Astrocyte (in vitro differentiated cells and primary cell): ENCODE results near the gene TMEM203. TPM values are rescaled to one million over a fixed set of nuclear protein-coding genes. Genes with fewer than 3 reads are reported as not detected.

Source experiments
- DNase-seq: peaks from one replicate; pipeline ENCODE4 v3.0.0-alpha.2; 2010; ENCODE audit warnings: low read depth
- FAIRE-seq: peaks from 2 replicates; lab custom pipeline; 2011; peaks lifted over from hg19 to GRCh38; lab: Jason Lieb, UNC
- H2AFZ ChIP-seq: 2 replicates; pipeline ENCODE4 v1.6.0; 2012; ENCODE audit warnings: low read depth, low read length, inconsistent platforms
- H3K27ac ChIP-seq: 2 replicates; pipeline ENCODE4 v1.5.1; 2011; ENCODE audit warnings: low read depth, low read length, inconsistent platforms
- H3K27me3 ChIP-seq: 2 replicates; pipeline ENCODE4 v1.6.0; 2011; ENCODE audit warnings: low read length, inconsistent platforms; ENCODE audit not compliant: insufficient read depth
- H3K36me3 ChIP-seq: 2 replicates; pipeline ENCODE4 v1.5.1; 2011; ENCODE audit warnings: low read length, inconsistent platforms; ENCODE audit not compliant: insufficient read depth
- H3K4me1 ChIP-seq: 2 replicates; pipeline ENCODE4 v1.5.1; 2011; ENCODE audit warnings: low read length, inconsistent platforms; ENCODE audit not compliant: insufficient read depth
- H3K4me2 ChIP-seq: 2 replicates; pipeline ENCODE4 v1.6.0; 2012; ENCODE audit warnings: low read length, inconsistent platforms
- H3K4me3 ChIP-seq: 2 replicates; pipeline ENCODE4 v1.5.1; 2011; ENCODE audit warnings: low read depth, mild to moderate bottlenecking, low read length, inconsistent platforms; ENCODE audit not compliant: insufficient read depth
- H3K79me2 ChIP-seq: 2 replicates; pipeline ENCODE4 v1.6.0; 2012; ENCODE audit warnings: mild to moderate bottlenecking, low read length, inconsistent platforms; ENCODE audit not compliant: insufficient read depth
- H3K9ac ChIP-seq: 2 replicates; pipeline ENCODE4 v1.6.0; 2012; ENCODE audit warnings: mild to moderate bottlenecking, low read length, inconsistent platforms
- H3K9me3 ChIP-seq: 2 replicates; pipeline ENCODE4 v1.5.1; 2012; ENCODE audit warnings: low read depth, mild to moderate bottlenecking, low read length, inconsistent platforms; ENCODE audit not compliant: insufficient read depth
- H4K20me1 ChIP-seq: 2 replicates; pipeline ENCODE4 v1.6.0; 2012; ENCODE audit warnings: low read length, inconsistent platforms; ENCODE audit not compliant: insufficient read depth
- H3K27ac Mint-ChIP-seq: one replicate; pipeline ENCODE4 v1.8.0; 2021; ENCODE audit warnings: mild to moderate bottlenecking, mixed read lengths; ENCODE audit not compliant: unreplicated experiment
- H3K27me3 Mint-ChIP-seq: one replicate; pipeline ENCODE4 v1.8.0; 2021; ENCODE audit warnings: low read depth, mixed read lengths; ENCODE audit not compliant: unreplicated experiment
- H3K36me3 Mint-ChIP-seq: one replicate; pipeline ENCODE4 v1.8.0; 2021; ENCODE audit warnings: low read depth, mixed read lengths; ENCODE audit not compliant: unreplicated experiment
- H3K4me1 Mint-ChIP-seq: one replicate; pipeline ENCODE4 v1.8.0; 2021; ENCODE audit warnings: low read depth, mixed read lengths; ENCODE audit not compliant: unreplicated experiment
- H3K4me3 Mint-ChIP-seq: one replicate; pipeline ENCODE4 v1.8.0; 2021; ENCODE audit warnings: mild to moderate bottlenecking, moderate library complexity, mixed read lengths; ENCODE audit not compliant: unreplicated experiment
- H3K9me3 Mint-ChIP-seq: one replicate; pipeline ENCODE4 v1.8.0; 2021; ENCODE audit warnings: mild to moderate bottlenecking, mixed read lengths; ENCODE audit not compliant: unreplicated experiment
- CTCF ChIP-seq: IDR thresholded peaks from 2 replicates; pipeline ENCODE4 v1.5.1; 2011; ENCODE audit warnings: low read depth, mild to moderate bottlenecking, inconsistent platforms, low read length, moderate library complexity; ENCODE audit not compliant: insufficient read depth
- EZH2 ChIP-seq: IDR thresholded peaks from 2 replicates; pipeline ENCODE4 v1.6.1; 2012; ENCODE audit warnings: mild to moderate bottlenecking, low read length, inconsistent platforms; ENCODE audit not compliant: insufficient read depth
- total RNA-seq: library from RNA; stranded (reverse); gene quantifications from 2 replicates; pipeline ENCODE4 v1.2.1, GENCODE V29; 2021

The TMEM203 gene
- total RNA-seq, 1 donor from 2014 or later = 28.7 TPM

GRCh38 chr9:137183980-137184595 is 21.4 kb downstream of the TMEM203 start:
- FAIRE-seq = no peak

GRCh38 chr9:137182836-137183235 is 22.6 kb downstream of the TMEM203 start:
- DNase-seq (no peak), FAIRE-seq (no peak)
- peaks cover 11% of the 10 kb centered on the region for H3K4me1 Mint-ChIP-seq
- no peaks in the 10 kb centered on the region for H3K9me3 Mint-ChIP-seq
- Histone ChIP-seq H3K27me3 (no peaks in the 10 kb centered on the region), H3K79me2 (peaks cover 29% of the 10 kb centered on the region), H2AFZ (no peak overlapping the region), H4K20me1 (peaks cover 31% of the 10 kb centered on the region), H3K9ac (no peak overlapping the region), H3K9me3 (no peaks in the 10 kb centered on the region), H3K4me3 (no peak overlapping the region), H3K27ac (no peak overlapping the region), H3K36me3 (peaks cover 4% of the 10 kb centered on the region), H3K4me1 (peaks cover 8% of the 10 kb centered on the region), H3K4me2 (no peak overlapping the region)
- no peak overlapping the region for H3K27ac Mint-ChIP-seq
- H3K36me3 Mint-ChIP-seq = peaks cover 14% of the 10 kb centered on the region
- no peak overlapping the region for H3K4me3 Mint-ChIP-seq
- TF ChIP-seq CTCF (no peak), EZH2 (no peak)
- H3K27me3 Mint-ChIP-seq = no peaks in the 10 kb centered on the region

More at GRCh38 chr9:137183980-137184595, 21.4 kb downstream of the TMEM203 start:
- Histone ChIP-seq H3K4me3 (no peak overlapping the region), H4K20me1 (peaks cover 31% of the 10 kb centered on the region), H2AFZ (no peak overlapping the region), H3K36me3 (peaks cover 3% of the 10 kb centered on the region), H3K79me2 (peaks cover 37% of the 10 kb centered on the region), H3K4me1 (peaks cover 9% of the 10 kb centered on the region), H3K27me3 (no peaks in the 10 kb centered on the region), H3K4me2 (no peak overlapping the region), H3K9ac (no peak overlapping the region), H3K9me3 (no peaks in the 10 kb centered on the region), H3K27ac (no peak overlapping the region)
- no peak for DNase-seq
- Mint-ChIP-seq H3K4me3 (no peak overlapping the region), H3K36me3 (peaks cover 14% of the 10 kb centered on the region), H3K4me1 (peaks cover 13% of the 10 kb centered on the region), H3K27me3 (no peaks in the 10 kb centered on the region), H3K27ac (no peak overlapping the region), H3K9me3 (no peaks in the 10 kb centered on the region)
- no peak for TF ChIP-seq CTCF
- TF ChIP-seq EZH2 = no peak

GRCh38 chr9:137181680-137182079 is 23.8 kb downstream of the TMEM203 start:
- H3K4me2 ChIP-seq = no peak overlapping the region
- no peak overlapping the region for H3K4me3 Mint-ChIP-seq
- H3K27ac ChIP-seq = no peak overlapping the region
- peaks cover 5% of the 10 kb centered on the region for H3K36me3 ChIP-seq
- H3K9me3 ChIP-seq = no peaks in the 10 kb centered on the region
- H3K79me2 ChIP-seq = peaks cover 18% of the 10 kb centered on the region
- H3K4me3 ChIP-seq = no peak overlapping the region
- H3K36me3 Mint-ChIP-seq = peaks cover 18% of the 10 kb centered on the region
- no peaks in the 10 kb centered on the region for H3K27me3 Mint-ChIP-seq
- no peaks in the 10 kb centered on the region for H3K4me1 ChIP-seq
- no peak for TF ChIP-seq EZH2
- TF ChIP-seq CTCF = no peak
- no peak overlapping the region for H3K9ac ChIP-seq
- H3K4me1 Mint-ChIP-seq = peaks cover 5% of the 10 kb centered on the region
- H3K27me3 ChIP-seq = no peaks in the 10 kb centered on the region
- no peak for DNase-seq
- no peak overlapping the region for H3K27ac Mint-ChIP-seq
- H2AFZ ChIP-seq = no peak overlapping the region
- no peaks in the 10 kb centered on the region for H3K9me3 Mint-ChIP-seq
- H4K20me1 ChIP-seq = peaks cover 27% of the 10 kb centered on the region
- FAIRE-seq = no peak
